ENCODE results near the gene RNF148. TPM values are rescaled to one million over a fixed set of nuclear protein-coding genes. Genes with fewer than 3 reads are reported as not detected.

The RNF148 gene
- under 0.01 and 0.21 TPM in 2 replicates for total RNA-seq

GRCh38 chr7:122702872-122703510 lies at the start of gene RNF148:
TSS of gene RNF148 (minus strand) at chr7:122702922. CDS start at chr7:122702750, 172 bp downstream.

GRCh38 chr7:122699017-122699416 lies 3.7 kb downstream of the RNF148 start, which contains the start of gene RNF133:
TSS of gene RNF133 (minus strand) at chr7:122699117. CDS start at chr7:122698918, 199 bp downstream.

Other genes starting within 250 kb of the RNF148 start
- gene RNF133, start 3.8 kb downstream of the RNF148 start, total RNA-seq = 0.07 TPM in 1 of 2 replicates, not detected in the other
- gene CADPS2, start 183.5 kb upstream of the RNF148 start, total RNA-seq = 4.4 and 5.8 TPM in 2 replicates

Measured in nasal cavity respiratory epithelium epithelial cell of viscerocranial mucosa (primary cell).